Endodermal cell (in vitro differentiated cells): Measurements from ENCODE around the gene NME7. TPM values are rescaled to one million over a fixed set of nuclear protein-coding genes. Genes with fewer than 3 reads are reported as not detected.
"Not testable (repeated sequence)": the region's sequence is repeated elsewhere in the genome, so short reads cannot be mapped to it uniquely, and the experiment has no call there.

Source experiments
- DNase-seq: peaks from one replicate; pipeline ENCODE4 v3.0.0-alpha.2; 2017
- H3K27ac ChIP-seq: 2 replicates; pipeline ENCODE4 v1.5.1; 2013; ENCODE audit warnings: mild to moderate bottlenecking, low read depth, low read length, moderate library complexity
- H3K27me3 ChIP-seq: 2 replicates; pipeline ENCODE4 v1.6.1; 2013; ENCODE audit warnings: mild to moderate bottlenecking, low read length, moderate library complexity; ENCODE audit not compliant: insufficient read depth, control insufficient read depth, poor library complexity, severe bottlenecking
- H3K36me3 ChIP-seq: 2 replicates; pipeline ENCODE4 v1.7.0; 2013; ENCODE audit warnings: mild to moderate bottlenecking, low read length, moderate library complexity; ENCODE audit not compliant: control insufficient read depth, insufficient read depth
- H3K4me1 ChIP-seq: one replicate; pipeline ENCODE4 v1.7.0; 2013; ENCODE audit warnings: low read length; ENCODE audit not compliant: control insufficient read depth, insufficient read depth
- H3K4me3 ChIP-seq: 2 replicates; pipeline ENCODE4 v1.5.1; 2013; ENCODE audit warnings: mild to moderate bottlenecking, low read length, moderate library complexity
- H3K9ac ChIP-seq: 2 replicates; pipeline ENCODE4 v1.6.1; 2013; ENCODE audit warnings: mild to moderate bottlenecking, low read length, moderate library complexity; ENCODE audit not compliant: poor library complexity, severe bottlenecking; ENCODE audit errors: extremely low read depth
- H3K9me3 ChIP-seq: 2 replicates; pipeline ENCODE4 v1.6.1; 2013; ENCODE audit warnings: mild to moderate bottlenecking, low read length, moderate library complexity; ENCODE audit not compliant: control insufficient read depth
- H3K27ac Mint-ChIP-seq: 2 replicates; pipeline ENCODE4 v1.8.0; 2020; ENCODE audit warnings: mixed read lengths
- H3K27me3 Mint-ChIP-seq: 2 replicates; pipeline ENCODE4 v1.8.0; 2021; ENCODE audit warnings: mild to moderate bottlenecking, mixed read lengths; ENCODE audit not compliant: insufficient read depth
- H3K36me3 Mint-ChIP-seq: 2 replicates; pipeline ENCODE4 v1.8.0; 2020; ENCODE audit warnings: low read depth, mixed read lengths
- H3K4me1 Mint-ChIP-seq: 2 replicates; pipeline ENCODE4 v1.8.0; 2020; ENCODE audit warnings: mixed read lengths
- H3K4me3 Mint-ChIP-seq: 2 replicates; pipeline ENCODE4 v1.8.0; 2020; ENCODE audit warnings: mild to moderate bottlenecking, moderate library complexity, mixed read lengths
- H3K9me3 Mint-ChIP-seq: 2 replicates; pipeline ENCODE4 v1.8.0; 2020; ENCODE audit warnings: mild to moderate bottlenecking, mixed read lengths
- CTCF ChIP-seq: fragments of 200-600 bp; sonication (generic); conservative IDR thresholded peaks from 2 replicates; pipeline ENCODE4 v1.5.0; 2021; ENCODE audit warnings: antibody characterized with exemption, mild to moderate bottlenecking
- WGBS, 2 experiments: methylation state at CpG; one replicate each; pipeline versions ENCODE4 v1.1.5 to v1.1.7; 2013; ENCODE audit warnings: missing lambda C conversion rate in 2 of 2, mixed read lengths in 1 of 2; ENCODE audit not compliant: insufficient coverage in 1 of 2, insufficient read length in 1 of 2; 5-methylcytosine and 5-hydroxymethylcytosine counted together
- total RNA-seq, 2 donors: library from RNA; stranded (reverse); fragmentation: NEBNext Ultra II Directional in 1 of 2; extraction: Animal tissue kit (Norgen Biotek cat#: 25700) in 1 of 2; gene quantifications; 2 replicates in 1 of 2; 3 replicates in 1 of 2; pipeline ENCODE4 v1.2.1, GENCODE V29; 2021

NME7 gene
- total RNA-seq, 2 donors from 2014 or later: 28.1 to 32.3 TPM

DNA sequence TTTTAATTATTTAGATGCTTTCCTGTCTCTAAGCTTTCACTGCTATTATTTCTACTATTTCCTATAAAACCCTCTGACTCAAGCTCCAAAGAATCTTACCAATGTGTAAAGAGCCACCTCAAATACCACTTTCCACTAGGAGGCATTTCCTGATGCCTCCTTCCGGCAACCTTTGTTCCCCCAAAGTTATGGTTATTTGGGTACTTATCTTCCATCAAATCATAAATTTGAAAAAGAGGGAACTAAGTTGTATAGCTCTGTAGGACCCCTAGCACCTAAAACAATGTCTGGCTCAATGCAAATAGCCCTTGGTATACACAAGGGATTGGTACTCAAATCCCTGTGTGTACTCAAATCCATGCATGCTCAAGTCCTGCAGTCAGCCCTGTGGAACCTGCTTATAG lies 79.6 kb downstream of the NME7 start:
- Mint-ChIP-seq H3K4me3 (no peak overlapping the region), H3K27me3 (no peaks in the 10 kb centered on the region), H3K9me3 (peaks cover 17% of the 10 kb centered on the region), H3K27ac (peak overlapping the region; percentile 4), H3K36me3 (peaks cover 23% of the 10 kb centered on the region), H3K4me1 (peaks cover 15% of the 10 kb centered on the region)
- H3K4me3 ChIP-seq: no peak overlapping the region
- DNase-seq: peak; percentile 49
- no peak overlapping the region for H3K9ac ChIP-seq
- peaks cover 5% of the 10 kb centered on the region for H3K36me3 ChIP-seq
- H3K4me1 ChIP-seq: no peaks in the 10 kb centered on the region
- H3K27me3 ChIP-seq: no peaks in the 10 kb centered on the region
- TF ChIP-seq CTCF: peak; percentile 22
- peaks cover 19% of the 10 kb centered on the region for H3K9me3 ChIP-seq
- no peak overlapping the region for H3K27ac ChIP-seq
- WGBS, 2 experiments: 71% methylated on average over 1 of the region's 1 CpG; no CpG with 5 or more reads in 1 of the 2 experiments

DNA sequence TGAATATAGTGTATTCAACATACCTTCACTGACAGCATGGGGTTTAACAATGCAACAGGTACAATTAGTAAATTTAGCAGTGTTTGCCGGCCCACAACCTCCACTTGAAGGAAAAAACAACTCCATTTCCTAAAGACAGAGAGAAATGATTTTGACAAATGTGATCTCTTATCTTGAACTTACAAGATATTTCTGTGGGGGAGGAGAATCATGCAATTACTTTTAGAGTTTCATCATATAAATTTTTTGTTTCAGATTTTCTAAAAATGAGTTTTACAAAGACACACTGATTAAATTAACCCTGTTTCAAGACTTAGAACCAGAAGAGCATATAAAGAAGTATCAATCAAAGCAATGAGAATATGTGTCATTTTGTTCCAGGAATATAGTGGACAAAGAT lies 80.3 kb downstream of the NME7 start:
- H3K36me3 ChIP-seq: peaks cover 5% of the 10 kb centered on the region
- Mint-ChIP-seq H3K27me3 (no peaks in the 10 kb centered on the region), H3K27ac (peak overlapping the region; percentile 26), H3K4me1 (peaks cover 15% of the 10 kb centered on the region), H3K36me3 (peaks cover 30% of the 10 kb centered on the region), H3K4me3 (no peak overlapping the region), H3K9me3 (peaks cover 25% of the 10 kb centered on the region)
- no peak overlapping the region for H3K9ac ChIP-seq
- 92% methylated on average over 1 of the region's 1 CpG; no CpG with 5 or more reads in 1 of the 2 experiments for WGBS, 2 experiments
- no peak for DNase-seq
- H3K4me3 ChIP-seq: no peak overlapping the region
- no peak overlapping the region for H3K27ac ChIP-seq
- H3K27me3 ChIP-seq: no peaks in the 10 kb centered on the region
- no peak for TF ChIP-seq CTCF
- H3K4me1 ChIP-seq: no peaks in the 10 kb centered on the region
- H3K9me3 ChIP-seq: peaks cover 19% of the 10 kb centered on the region

DNA sequence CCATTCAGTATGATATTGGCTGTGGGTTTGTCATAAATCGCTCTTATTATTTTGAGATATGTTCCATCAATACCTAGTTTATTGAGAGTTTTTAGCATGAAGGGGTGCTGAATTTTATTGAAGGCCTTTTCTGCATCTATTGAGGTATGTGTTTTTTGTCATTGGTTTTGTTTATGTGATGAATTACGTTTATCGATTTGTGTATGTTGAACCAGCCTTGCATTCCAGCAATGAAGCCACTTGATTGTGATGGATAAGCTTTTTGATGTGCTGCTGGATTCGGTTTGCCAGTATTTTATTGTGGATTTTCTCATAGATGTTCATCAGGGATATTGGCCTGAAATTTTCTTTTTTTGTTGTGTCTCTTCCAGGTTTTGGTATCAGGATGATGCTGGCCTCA lies 86.0 kb downstream of the NME7 start:
- H3K27ac ChIP-seq, H3K36me3 ChIP-seq, DNase-seq, H3K27me3 Mint-ChIP-seq, H3K27me3 ChIP-seq, H3K4me3 Mint-ChIP-seq, H3K4me1 ChIP-seq, H3K4me3 ChIP-seq, H3K9ac ChIP-seq, H3K4me1 Mint-ChIP-seq, H3K27ac Mint-ChIP-seq: not testable (repeated sequence)
- Mint-ChIP-seq H3K9me3 (peaks cover 74% of the 10 kb centered on the region), H3K36me3 (peaks cover 47% of the 10 kb centered on the region)
- 80 to 92% methylated on average over 1 to 4 of the region's 4 CpGs for WGBS, 2 experiments
- peaks cover 40% of the 10 kb centered on the region for H3K9me3 ChIP-seq

DNA sequence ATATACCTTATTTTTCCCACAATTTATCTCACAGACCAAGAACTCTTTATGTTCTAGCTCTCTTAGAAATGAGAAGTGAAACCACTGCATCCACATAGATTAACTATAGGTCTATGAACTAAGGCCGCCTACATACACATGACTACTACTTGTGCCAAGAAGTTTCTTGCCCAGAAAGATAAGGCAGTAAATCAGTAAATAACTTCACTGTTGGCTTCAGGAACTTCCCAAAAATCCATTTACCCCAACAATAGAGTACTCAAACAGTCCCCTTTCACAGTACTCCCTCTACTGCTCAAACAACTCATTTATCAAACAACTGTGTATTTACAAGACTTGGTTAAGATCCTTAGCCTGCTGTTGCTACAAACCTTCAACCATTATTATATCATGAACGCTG lies 96.5 kb downstream of the NME7 start:
- H3K36me3 Mint-ChIP-seq: peaks cover 3% of the 10 kb centered on the region
- H3K4me3 Mint-ChIP-seq: no peak overlapping the region
- peak overlapping the region; percentile 30 for H3K27ac Mint-ChIP-seq
- no peak for DNase-seq
- peak; percentile 58 for TF ChIP-seq CTCF
- H3K4me1 Mint-ChIP-seq: peaks cover 6% of the 10 kb centered on the region
- no peaks in the 10 kb centered on the region for H3K4me1 ChIP-seq
- no peaks in the 10 kb centered on the region for H3K27me3 ChIP-seq
- 85% methylated on average over 2 of the region's 2 CpGs; no CpG with 5 or more reads in 1 of the 2 experiments for WGBS, 2 experiments
- H3K4me3 ChIP-seq: no peak overlapping the region
- H3K27ac ChIP-seq: no peak overlapping the region
- H3K9me3 Mint-ChIP-seq: peaks cover 13% of the 10 kb centered on the region
- no peak overlapping the region for H3K9ac ChIP-seq
- no peaks in the 10 kb centered on the region for H3K9me3 ChIP-seq
- no peaks in the 10 kb centered on the region for H3K36me3 ChIP-seq
- no peaks in the 10 kb centered on the region for H3K27me3 Mint-ChIP-seq
